ENCODE data around the gene LYPLAL1.
"Not testable (repeated sequence)": the region's sequence is repeated elsewhere in the genome, so short reads cannot be mapped to it uniquely, and the experiment has no call there.

The LYPLAL1 gene

DNA sequence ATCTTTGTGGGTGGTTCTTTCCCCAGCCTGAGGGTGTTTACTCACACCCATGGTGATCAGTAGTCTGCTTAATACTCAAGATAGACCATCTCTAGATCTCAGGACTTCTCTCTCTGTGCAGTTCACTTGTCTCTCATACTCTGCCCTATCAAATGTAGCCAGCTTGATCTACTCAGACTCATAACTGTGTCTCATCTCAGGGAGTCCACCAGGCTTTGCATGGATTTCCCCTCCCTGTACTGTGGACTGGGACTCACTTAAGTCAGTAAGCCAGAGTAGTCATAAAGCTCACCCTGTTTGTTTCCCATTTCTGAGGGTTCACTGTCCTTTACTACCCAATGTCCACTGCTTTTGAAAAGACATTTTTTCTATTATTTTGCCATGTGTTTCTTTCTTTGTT, 41.8 kb downstream of the LYPLAL1 start:
- no peak for DNase-seq (ENCODE audit: low read depth)

DNA sequence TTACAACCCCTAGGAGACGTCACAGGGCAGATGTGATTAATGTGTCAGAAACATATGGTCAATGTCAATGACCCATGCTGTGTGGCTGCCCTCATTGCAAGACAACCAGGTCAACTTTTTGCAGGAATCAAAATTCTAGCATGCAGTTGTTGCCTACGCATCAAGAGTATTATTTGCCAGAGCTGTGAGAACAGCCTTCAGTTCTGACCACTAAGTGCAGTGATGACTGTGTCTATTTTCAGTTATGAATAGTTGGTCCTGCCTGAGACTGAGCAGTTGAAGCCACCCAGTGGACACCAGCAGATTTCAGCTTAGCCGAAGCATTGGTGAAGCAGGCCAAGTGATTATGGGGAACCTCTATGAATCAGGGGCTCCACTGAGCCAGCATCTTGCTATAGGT, 47.3 kb downstream of the LYPLAL1 start:
- no peak for DNase-seq (ENCODE audit: low read depth)

DNA sequence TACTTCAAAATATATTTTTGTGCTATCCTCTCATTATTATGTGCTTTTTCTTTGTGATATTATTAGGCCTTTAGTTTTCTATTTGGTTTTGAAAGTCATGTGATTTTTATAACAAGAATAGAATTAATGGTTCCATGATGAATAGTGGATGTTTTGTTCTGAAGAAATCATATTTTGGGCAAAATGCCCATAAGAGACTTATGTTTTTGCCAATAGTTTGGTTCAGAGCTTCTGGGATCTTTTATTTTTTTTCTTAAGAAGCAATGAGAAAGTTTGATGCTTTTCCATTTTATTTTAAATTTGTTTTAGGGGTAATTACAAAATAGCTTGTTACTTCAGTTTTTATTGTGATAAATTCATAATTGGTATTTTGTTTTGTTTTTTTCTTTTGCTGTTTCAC, 49.8 kb downstream of the LYPLAL1 start:
- DNase-seq (ENCODE audit: low read depth) = no peak

DNA sequence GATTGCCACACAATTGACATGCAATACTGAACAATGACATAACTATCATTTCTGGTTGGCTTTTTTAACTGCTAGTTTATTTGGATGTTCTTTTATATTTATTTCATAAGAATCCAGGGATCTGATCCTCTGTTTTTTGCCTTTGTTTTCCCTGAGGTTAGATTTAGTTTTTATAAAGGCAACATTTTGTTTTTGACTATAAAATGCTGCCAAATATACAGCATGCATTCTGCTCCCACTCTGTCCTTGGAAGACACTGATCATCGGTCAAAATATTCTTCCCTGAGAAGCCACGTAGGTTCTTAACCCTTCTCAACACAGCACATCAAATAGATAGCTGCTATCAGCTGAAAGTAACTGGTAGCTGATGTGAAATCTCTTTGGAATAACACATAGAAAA, 52.5 kb downstream of the LYPLAL1 start:
- no peak for DNase-seq (ENCODE audit: low read depth)

DNA sequence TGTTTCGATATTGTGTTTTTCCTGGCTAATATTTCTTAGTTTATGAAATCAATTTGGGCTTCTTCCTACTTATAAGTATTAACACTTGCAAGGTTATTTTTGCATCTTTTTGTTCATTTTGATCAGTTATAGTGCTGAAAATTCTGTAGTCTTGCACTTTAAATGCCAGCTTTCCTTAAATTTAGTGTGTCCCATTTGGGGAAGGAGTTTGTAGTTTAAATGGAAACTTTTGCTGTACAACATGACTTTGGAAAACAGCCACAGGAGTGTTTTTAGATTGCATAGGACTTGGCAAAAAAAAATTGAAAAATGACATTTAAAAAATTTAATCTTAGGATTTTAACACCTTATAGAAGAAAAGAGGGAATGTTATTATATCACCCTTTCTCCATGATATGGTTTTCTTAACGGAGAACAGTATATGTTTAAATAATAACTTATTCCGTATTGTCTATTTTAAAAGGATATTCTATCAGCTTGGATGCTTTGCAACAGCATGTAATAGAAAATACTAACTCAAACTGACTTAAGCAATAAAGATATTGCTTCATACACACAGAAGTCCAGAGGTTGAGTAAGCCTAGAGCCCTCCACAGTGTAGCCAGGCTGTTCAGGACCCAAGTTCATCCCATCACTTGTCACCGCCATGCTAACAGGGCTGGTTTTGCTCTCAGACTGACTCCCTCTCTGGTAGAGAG, 53.8 kb downstream of the LYPLAL1 start:
- DNase-seq (ENCODE audit: low read depth) = no peak

DNA sequence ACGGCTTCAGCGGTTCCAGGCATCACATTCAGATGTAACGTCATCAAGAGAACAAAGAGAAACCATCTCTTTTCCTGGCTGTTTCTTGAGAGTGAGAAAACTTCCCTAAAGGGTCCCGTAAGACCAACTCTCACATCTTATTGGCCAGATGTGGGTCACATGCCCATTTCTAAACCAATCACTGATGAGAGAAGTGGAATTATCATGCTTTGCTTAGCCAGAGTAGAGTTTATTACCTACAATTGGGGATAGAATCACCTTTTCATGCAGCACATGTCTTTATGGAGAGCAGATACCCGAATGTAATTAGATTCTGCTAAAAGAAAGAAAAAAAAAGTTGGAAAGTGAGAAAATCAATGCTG, 54.4 kb downstream of the LYPLAL1 start:
- DNase-seq (ENCODE audit: low read depth) = no peak

DNA sequence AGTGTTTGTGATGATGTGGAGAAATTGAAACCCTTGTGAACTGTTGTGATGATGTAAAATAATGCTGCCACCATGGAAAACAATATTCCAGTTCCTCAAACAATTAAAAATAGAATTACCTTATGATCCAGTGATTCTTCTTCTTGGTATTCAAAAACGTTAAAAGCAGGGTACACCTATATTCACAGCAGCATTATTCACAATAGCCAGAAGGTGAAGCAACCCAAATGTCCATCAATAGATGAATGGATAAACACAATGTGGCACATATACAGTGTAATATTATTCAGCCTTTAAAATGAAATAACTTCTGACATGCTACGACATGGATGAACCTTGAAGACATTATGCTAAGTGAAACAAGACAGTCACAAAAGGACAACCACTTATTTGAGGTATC, 59.2 kb downstream of the LYPLAL1 start:
- DNase-seq (ENCODE audit: low read depth) = no peak

DNA sequence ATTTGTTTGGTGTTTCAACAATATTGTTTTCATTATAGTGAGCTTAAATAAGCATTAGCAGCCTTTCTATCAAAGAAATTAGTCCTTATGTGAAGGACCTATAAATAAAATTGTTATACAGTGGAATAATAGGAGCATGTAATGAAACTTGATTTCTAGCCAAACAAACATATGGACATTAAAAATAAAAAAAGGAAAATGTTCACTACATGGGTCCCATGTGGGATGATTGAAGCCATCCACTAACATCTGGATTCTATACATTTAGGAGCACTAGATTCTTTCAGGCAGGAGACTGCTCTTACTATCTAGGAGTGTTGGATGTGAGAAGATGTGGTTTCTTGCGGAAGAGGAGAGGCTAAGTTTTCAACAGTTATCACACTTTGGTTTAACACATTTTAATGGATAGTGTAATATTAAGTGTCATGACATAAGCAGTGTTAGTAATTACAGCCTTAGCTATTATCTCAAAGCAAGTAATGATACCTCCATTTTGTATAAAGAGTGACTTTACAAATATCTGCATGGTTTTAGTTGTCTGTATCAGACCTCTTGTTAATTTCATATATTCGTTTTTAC, 62.3 kb downstream of the LYPLAL1 start:
- DNase-seq (ENCODE audit: low read depth) = no peak

DNA sequence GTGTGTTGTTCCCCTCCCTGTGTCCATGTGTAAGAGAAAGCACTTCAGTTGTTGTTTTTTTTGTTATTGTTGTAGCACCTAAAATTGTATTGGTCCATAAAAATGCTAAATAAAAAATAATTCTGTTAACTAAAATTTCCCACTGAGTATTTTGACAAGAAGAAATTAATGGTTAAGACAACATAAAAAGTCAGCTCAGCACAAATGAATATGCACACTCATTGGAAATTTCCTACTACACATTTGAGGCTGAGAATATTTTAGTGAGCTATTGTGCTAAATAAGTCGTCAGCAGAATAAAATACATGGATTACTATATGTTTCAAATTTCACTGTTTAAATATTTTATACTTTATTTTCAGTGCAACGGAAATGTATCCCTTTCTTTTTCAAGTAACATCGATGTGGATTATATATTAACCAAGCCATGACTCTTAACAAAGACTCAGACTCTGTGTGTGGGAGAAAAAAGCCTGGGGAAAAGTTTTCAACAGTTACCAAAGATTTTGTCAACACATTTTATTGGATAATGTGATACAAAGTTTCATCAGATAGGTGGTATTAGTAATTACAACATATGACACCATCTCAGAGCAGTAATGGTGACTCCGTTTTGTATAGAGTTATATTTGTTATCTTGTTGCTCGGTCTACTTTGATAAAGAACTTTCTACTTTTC, 63.4 kb downstream of the LYPLAL1 start:
- no peak for DNase-seq (ENCODE audit: low read depth)

DNA sequence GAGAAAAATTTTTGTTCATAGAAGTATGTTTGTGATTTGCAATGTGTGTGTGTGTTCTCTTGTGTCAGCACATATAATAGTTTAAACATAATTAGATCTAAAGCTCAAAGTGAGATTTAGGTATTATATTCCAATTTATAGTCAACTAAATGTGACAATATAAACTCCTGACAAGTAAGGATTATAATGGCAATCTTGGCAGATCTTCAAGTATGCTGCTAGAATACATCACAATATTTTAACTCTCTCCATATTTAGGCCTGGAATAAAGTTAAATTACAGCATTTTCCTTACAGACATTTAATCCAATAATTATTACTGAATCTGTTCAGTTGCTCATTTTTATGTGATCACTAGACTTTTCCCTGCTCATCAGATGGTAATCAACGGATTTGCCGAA, 65.8 kb downstream of the LYPLAL1 start:
- no peak for DNase-seq (ENCODE audit: low read depth)

DNA sequence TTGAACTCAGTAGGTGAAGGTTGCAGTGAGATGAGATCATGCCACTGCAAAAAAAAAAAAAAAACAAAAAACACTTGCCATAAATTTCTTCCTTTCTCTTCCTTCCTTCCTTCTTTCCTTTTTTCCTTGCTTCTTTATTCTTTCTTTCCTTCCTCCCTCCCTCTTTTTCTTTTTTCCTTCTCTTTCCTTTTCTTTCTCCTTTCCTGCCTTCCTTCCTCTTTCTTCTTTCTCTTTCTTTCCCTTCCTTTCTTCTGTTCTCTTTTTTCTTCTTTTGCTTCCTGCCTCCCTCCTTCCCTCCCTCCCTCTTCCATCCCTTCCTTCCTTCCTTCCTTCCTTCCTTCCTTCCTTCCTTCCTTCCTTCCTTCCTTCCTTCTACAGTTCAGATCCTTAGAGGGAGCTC, 71.2 kb downstream of the LYPLAL1 start:
- DNase-seq (ENCODE audit: low read depth) = no peak

DNA sequence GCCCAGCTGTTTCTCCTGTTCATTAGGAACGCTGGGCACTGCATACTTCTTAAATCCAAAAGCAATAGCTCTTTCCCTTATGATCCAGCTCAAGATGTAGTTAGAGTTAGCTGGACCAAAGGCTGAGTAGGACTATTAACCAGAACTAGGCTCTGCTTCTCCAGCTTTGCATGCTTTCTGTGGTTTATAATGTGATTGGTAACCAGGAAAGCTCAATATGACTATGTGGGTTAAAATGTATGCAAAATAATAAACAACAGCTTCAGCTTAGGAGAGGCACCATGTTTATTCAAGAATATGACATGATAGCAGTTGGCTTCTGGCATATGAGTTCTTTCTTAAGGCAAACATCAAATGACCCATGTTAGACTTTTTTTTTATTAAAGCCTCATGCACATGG, 73.8 kb downstream of the LYPLAL1 start:
- DNase-seq (ENCODE audit: low read depth) = no peak

DNA sequence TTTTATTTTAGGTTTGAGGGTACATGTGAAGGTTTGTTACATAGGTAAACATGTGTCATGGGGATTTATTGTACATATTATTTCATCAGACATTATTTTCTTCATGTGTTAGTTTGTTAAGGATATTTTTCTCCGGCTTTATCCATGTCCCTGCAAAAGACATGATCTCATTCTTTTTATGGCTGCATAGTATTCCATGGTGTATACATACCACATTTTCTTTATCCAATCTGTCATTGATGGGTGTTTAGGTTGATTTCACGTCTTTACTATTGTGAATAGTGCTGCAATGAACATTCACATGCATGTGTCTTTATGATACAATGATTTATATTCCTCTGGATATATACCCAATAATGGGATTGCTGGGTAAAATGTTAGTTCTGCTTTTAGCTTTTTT, 76.8 kb downstream of the LYPLAL1 start:
- not testable (repeated sequence) for DNase-seq (ENCODE audit: low read depth)

DNA sequence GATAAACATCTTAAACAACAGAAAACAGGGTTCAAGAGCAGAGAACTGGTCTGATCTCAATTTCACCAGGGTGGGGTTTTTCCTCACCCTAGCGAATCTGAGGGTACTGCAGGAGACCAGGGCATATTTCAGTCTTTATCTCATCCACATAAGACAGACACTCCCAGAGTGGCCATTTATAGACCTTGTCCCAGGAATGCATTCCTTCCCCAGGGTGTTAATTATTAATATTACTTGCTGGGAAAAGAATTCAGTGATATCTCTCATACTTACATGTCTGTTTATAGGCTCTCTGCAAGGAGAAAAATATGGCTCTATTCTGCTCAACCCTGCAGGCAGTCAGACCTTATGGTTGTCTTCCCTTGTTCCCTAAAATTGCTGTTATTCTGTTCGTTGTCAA, 84.1 kb downstream of the LYPLAL1 start:
- no peak for DNase-seq (ENCODE audit: low read depth)

DNA sequence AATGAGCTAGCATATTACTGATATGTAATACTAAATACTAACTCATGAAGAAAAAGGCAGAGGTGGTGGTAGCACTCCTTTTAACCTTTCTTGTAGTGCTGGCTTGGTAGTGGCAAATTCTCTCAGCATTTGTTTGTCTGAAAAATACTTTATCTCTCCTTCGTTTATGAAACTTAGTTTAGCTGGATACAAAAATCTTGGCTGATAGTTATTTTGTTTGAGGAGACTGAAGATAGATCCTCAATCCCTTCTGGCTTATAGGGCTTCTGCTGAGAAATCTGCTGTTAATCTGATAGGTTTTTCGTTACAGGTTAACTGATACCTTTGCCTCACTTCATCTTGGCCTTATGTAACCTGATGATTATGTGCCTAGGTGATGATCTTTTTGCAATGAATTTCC, 87.8 kb downstream of the LYPLAL1 start:
- DNase-seq (ENCODE audit: low read depth) = no peak

Measured in HS-27A (cell line).